Peyer's patch (tissue), 4 donors: Measurements from ENCODE around the gene RBM10. TPM values are rescaled to one million over a fixed set of nuclear protein-coding genes. Genes with fewer than 3 reads are reported as not detected.

Experiments used
- DNase-seq, 3 donors: peaks; one replicate each; pipeline ENCODE4 v3.0.0-alpha.2; 2017 to 2019
- H3K27ac ChIP-seq, 4 donors: fragments of 200-600 bp; sonication (generic); one replicate each; pipeline ENCODE4 v1.5.1; 2016 to 2019
- H3K27me3 ChIP-seq, 2 donors: fragments of 200-600 bp; sonication (generic); one replicate each; pipeline ENCODE4 v1.5.1; 2019
- H3K36me3 ChIP-seq, 3 donors: fragments of 200-600 bp; sonication (generic); one replicate each; pipeline ENCODE4 v1.5.1; 2016 to 2019
- H3K4me1 ChIP-seq, 4 donors: fragments of 200-600 bp; sonication (generic); one replicate each; pipeline ENCODE4 v1.5.1; 2016 to 2019
- H3K4me3 ChIP-seq, 4 donors: fragments of 200-600 bp; sonication (generic); 1 replicate in 3 of 4; 2 replicates in 1 of 4; pipeline ENCODE4 v1.5.1; 2016 to 2019; ENCODE audit warnings: mild to moderate bottlenecking in 1 of 4
- H3K9me3 ChIP-seq, 4 donors: fragments of 200-600 bp; sonication (generic); one replicate each; pipeline ENCODE4 v1.5.1; 2016 to 2019; ENCODE audit warnings: mild to moderate bottlenecking in 1 of 4
- CTCF ChIP-seq, 6 experiments: fragments of 450-650 bp in 4 of 6; fragments of 200-600 bp in 2 of 6; sonication (generic) in 1 of 6; IDR thresholded peaks; one replicate each; pipeline ENCODE4 v1.5.1; 2017 to 2019; ENCODE audit warnings: antibody characterized with exemption in 6 of 6, mild to moderate bottlenecking in 3 of 6, moderate library complexity in 1 of 6
- POLR2A ChIP-seq, 2 donors: fragments of 450-650 bp; IDR thresholded peaks; one replicate each; pipeline ENCODE4 v1.5.1; 2017; ENCODE audit warnings: antibody characterized with exemption in 2 of 2, mild to moderate bottlenecking in 2 of 2, moderate library complexity in 2 of 2
- total RNA-seq, 4 donors: library from RNA; depleted of rRNA; stranded (reverse); fragments of >200 nt; gene quantifications; one replicate each; pipeline ENCODE4 v1.1.0, GENCODE V29; 2016

The RBM10 gene
- total RNA-seq, 4 donors from 2014 or later: 24.9 to 47.0 (median 35.3) TPM

- no peaks in the 10 kb centered on the region for H3K4me1 ChIP-seq
- no peaks in the 10 kb centered on the region for H3K9me3 ChIP-seq
- H3K27me3 ChIP-seq: no peaks in the 10 kb centered on the region
- no peak for TF ChIP-seq CTCF (IDR thresholded peaks at IDR 0.05)
- no peak for TF ChIP-seq POLR2A (IDR thresholded peaks at IDR 0.05)
- no peak overlapping the region for H3K4me3 ChIP-seq
- peaks cover 0 to 83% (median 0%) of the 10 kb centered on the region in 3 donors for H3K36me3 ChIP-seq
- peak in 1 of 3 donors; percentile 28 for DNase-seq
- no peak overlapping the region for H3K27ac ChIP-seq
Observed at GRCh38 chrX:47175588-47175980, 30.6 kb downstream of the RBM10 start.

GRCh38 chrX:47176101-47176740 lies 31.2 kb downstream of the RBM10 start:
- Histone ChIP-seq H3K4me1 (no peaks in the 10 kb centered on the region), H3K4me3 (no peak overlapping the region), H3K9me3 (no peaks in the 10 kb centered on the region), H3K27ac (no peak overlapping the region), H3K27me3 (no peaks in the 10 kb centered on the region), H3K36me3 (peaks cover 0 to 83% (median 0%) of the 10 kb centered on the region in 3 donors)
- TF ChIP-seq CTCF (IDR thresholded peaks at IDR 0.05) (no peak), POLR2A (IDR thresholded peaks at IDR 0.05) (no peak)
- DNase-seq: peak in 1 of 3 donors; percentile 33

- Histone ChIP-seq H3K4me3 (no peak overlapping the region), H3K27ac (no peak overlapping the region), H3K36me3 (peaks cover 0 to 84% (median 0%) of the 10 kb centered on the region in 3 donors), H3K4me1 (no peaks in the 10 kb centered on the region), H3K9me3 (no peaks in the 10 kb centered on the region), H3K27me3 (no peaks in the 10 kb centered on the region)
- DNase-seq: peak in 1 of 3 donors; percentile 22
- TF ChIP-seq POLR2A (IDR thresholded peaks at IDR 0.05) (no peak), CTCF (IDR thresholded peaks at IDR 0.05) (no peak)
Observed at GRCh38 chrX:47177079-47177478, 32.1 kb downstream of the RBM10 start.

- TF ChIP-seq POLR2A (IDR thresholded peaks at IDR 0.05): no peak
- TF ChIP-seq CTCF (IDR thresholded peaks at IDR 0.05): no peak
- Histone ChIP-seq H3K27me3 (no peaks in the 10 kb centered on the region), H3K4me3 (no peak overlapping the region), H3K9me3 (no peaks in the 10 kb centered on the region), H3K4me1 (no peaks in the 10 kb centered on the region), H3K27ac (no peak overlapping the region), H3K36me3 (peaks cover 0 to 84% (median 0%) of the 10 kb centered on the region in 3 donors)
- DNase-seq: peak in 1 of 3 donors; percentile 38
Observed at GRCh38 chrX:47178337-47178736, 33.3 kb downstream of the RBM10 start.

- Histone ChIP-seq H3K27ac (no peak overlapping the region), H3K36me3 (peaks cover 0 to 83% (median 0%) of the 10 kb centered on the region in 3 donors), H3K4me3 (no peak overlapping the region), H3K4me1 (no peaks in the 10 kb centered on the region), H3K9me3 (no peaks in the 10 kb centered on the region), H3K27me3 (no peaks in the 10 kb centered on the region)
- TF ChIP-seq CTCF (IDR thresholded peaks at IDR 0.05) (no peak), POLR2A (IDR thresholded peaks at IDR 0.05) (no peak)
- DNase-seq: no peak
Observed at GRCh38 chrX:47179221-47179927, 34.4 kb downstream of the RBM10 start.
